Neuron (in vitro differentiated cells): Measurements from ENCODE around the gene RARRES2.

Experiments used
- H2AFZ ChIP-seq: one replicate; pipeline ENCODE4 v1.6.1; 2013; ENCODE audit warnings: low read depth, mild to moderate bottlenecking, inconsistent platforms, low read length, moderate library complexity
- H3K27me3 ChIP-seq: one replicate; pipeline ENCODE4 v1.6.1; 2013; ENCODE audit warnings: low read length; ENCODE audit not compliant: insufficient read depth
- H3K36me3 ChIP-seq: one replicate; pipeline ENCODE4 v1.6.1; 2013; ENCODE audit warnings: low read length; ENCODE audit not compliant: insufficient read depth
- H3K4me1 ChIP-seq: one replicate; pipeline ENCODE4 v1.6.1; 2013; ENCODE audit warnings: low read length; ENCODE audit not compliant: insufficient read depth
- H3K4me3 ChIP-seq: 2 replicates; pipeline ENCODE4 v1.5.1; 2013; ENCODE audit warnings: mild to moderate bottlenecking, low read length, moderate library complexity
- H3K9me3 ChIP-seq: one replicate; pipeline ENCODE4 v1.6.1; 2013; ENCODE audit warnings: low read length

The RARRES2 gene

GRCh38 chr7:150381096-150381495 lies 39.7 kb upstream of the RARRES2 start:
- no peaks in the 10 kb centered on the region for H3K27me3 ChIP-seq
- H3K9me3 ChIP-seq: no peaks in the 10 kb centered on the region
- H3K4me3 ChIP-seq: no peak overlapping the region
- H3K4me1 ChIP-seq: peaks cover 76% of the 10 kb centered on the region
- no peaks in the 10 kb centered on the region for H3K36me3 ChIP-seq
- H2AFZ ChIP-seq: no peak overlapping the region

GRCh38 chr7:150380463-150380862 lies 39.0 kb upstream of the RARRES2 start:
- Histone ChIP-seq H3K27me3 (no peaks in the 10 kb centered on the region), H3K4me1 (peaks cover 70% of the 10 kb centered on the region), H3K4me3 (peak overlapping the region; percentile 88), H3K36me3 (no peaks in the 10 kb centered on the region), H3K9me3 (no peaks in the 10 kb centered on the region), H2AFZ (no peak overlapping the region)

- Histone ChIP-seq H3K4me1 (peaks cover 62% of the 10 kb centered on the region), H3K4me3 (peak overlapping the region; percentile 88), H3K9me3 (no peaks in the 10 kb centered on the region), H2AFZ (no peak overlapping the region), H3K27me3 (no peaks in the 10 kb centered on the region), H3K36me3 (peaks cover 3% of the 10 kb centered on the region)
Observed at GRCh38 chr7:150379441-150380379, 38.3 kb upstream of the RARRES2 start.

- H3K27me3 ChIP-seq: no peaks in the 10 kb centered on the region
- H2AFZ ChIP-seq: no peak within 1 kb of the TSS
- peak within 1 kb of the TSS; percentile 88 for H3K4me3 ChIP-seq
- peaks cover 54% of the 10 kb centered on the region for H3K4me1 ChIP-seq
- no peaks in the 10 kb centered on the region for H3K9me3 ChIP-seq
- peaks cover 11% of the 10 kb centered on the region for H3K36me3 ChIP-seq
Observed at GRCh38 chr7:150378853-150379440, 37.5 kb upstream of the RARRES2 start, which contains the start of gene ZNF775. Gene ZNF775, plus strand, starts transcription at chr7:150379330. Its CDS starts 9,141 bp downstream, at chr7:150388471.

GRCh38 chr7:150378115-150378852 lies 36.9 kb upstream of the RARRES2 start:
- no peak overlapping the region for H2AFZ ChIP-seq
- no peaks in the 10 kb centered on the region for H3K27me3 ChIP-seq
- H3K9me3 ChIP-seq: no peaks in the 10 kb centered on the region
- H3K4me3 ChIP-seq: peak overlapping the region; percentile 88
- peaks cover 17% of the 10 kb centered on the region for H3K36me3 ChIP-seq
- H3K4me1 ChIP-seq: peaks cover 50% of the 10 kb centered on the region

GRCh38 chr7:150377635-150378034 lies 36.2 kb upstream of the RARRES2 start:
- peaks cover 43% of the 10 kb centered on the region for H3K4me1 ChIP-seq

GRCh38 chr7:150377196-150377595 lies 35.8 kb upstream of the RARRES2 start:
- Histone ChIP-seq H2AFZ (no peak overlapping the region), H3K4me1 (peaks cover 39% of the 10 kb centered on the region), H3K9me3 (no peaks in the 10 kb centered on the region), H3K27me3 (no peaks in the 10 kb centered on the region), H3K36me3 (peaks cover 28% of the 10 kb centered on the region), H3K4me3 (no peak overlapping the region)

More at GRCh38 chr7:150377635-150378034, 36.2 kb upstream of the RARRES2 start:
- H3K27me3 ChIP-seq: no peaks in the 10 kb centered on the region
- no peaks in the 10 kb centered on the region for H3K9me3 ChIP-seq
- H3K4me3 ChIP-seq: no peak overlapping the region
- peaks cover 24% of the 10 kb centered on the region for H3K36me3 ChIP-seq
- H2AFZ ChIP-seq: no peak overlapping the region

GRCh38 chr7:150376560-150376959 lies 35.1 kb upstream of the RARRES2 start:
- Histone ChIP-seq H3K4me1 (peaks cover 32% of the 10 kb centered on the region), H3K36me3 (peaks cover 31% of the 10 kb centered on the region), H3K27me3 (no peaks in the 10 kb centered on the region), H2AFZ (no peak overlapping the region), H3K4me3 (no peak overlapping the region), H3K9me3 (no peaks in the 10 kb centered on the region)

GRCh38 chr7:150375662-150376521 lies 34.5 kb upstream of the RARRES2 start:
- Histone ChIP-seq H3K36me3 (peaks cover 37% of the 10 kb centered on the region), H3K4me1 (peaks cover 31% of the 10 kb centered on the region), H3K9me3 (no peaks in the 10 kb centered on the region), H3K27me3 (no peaks in the 10 kb centered on the region), H3K4me3 (no peak overlapping the region), H2AFZ (no peak overlapping the region)

GRCh38 chr7:150374472-150374871 lies 33.0 kb upstream of the RARRES2 start:
- peaks cover 41% of the 10 kb centered on the region for H3K36me3 ChIP-seq
- H3K9me3 ChIP-seq: no peaks in the 10 kb centered on the region
- H3K4me1 ChIP-seq: peaks cover 31% of the 10 kb centered on the region
- no peaks in the 10 kb centered on the region for H3K27me3 ChIP-seq
- no peak overlapping the region for H3K4me3 ChIP-seq
- no peak overlapping the region for H2AFZ ChIP-seq

GRCh38 chr7:150374026-150374425 lies 32.6 kb upstream of the RARRES2 start:
- Histone ChIP-seq H3K4me3 (no peak overlapping the region), H3K36me3 (peaks cover 41% of the 10 kb centered on the region), H3K27me3 (no peaks in the 10 kb centered on the region), H2AFZ (no peak overlapping the region), H3K9me3 (no peaks in the 10 kb centered on the region), H3K4me1 (peaks cover 31% of the 10 kb centered on the region)

GRCh38 chr7:150373049-150373801 lies 31.8 kb upstream of the RARRES2 start:
- H3K9me3 ChIP-seq: no peaks in the 10 kb centered on the region
- H3K4me3 ChIP-seq: no peak overlapping the region
- no peaks in the 10 kb centered on the region for H3K27me3 ChIP-seq
- H2AFZ ChIP-seq: no peak overlapping the region
- H3K36me3 ChIP-seq: peaks cover 41% of the 10 kb centered on the region
- H3K4me1 ChIP-seq: peaks cover 25% of the 10 kb centered on the region
